ENCODE results near the gene MAU2. TPM values are rescaled to one million over a fixed set of nuclear protein-coding genes. Genes with fewer than 3 reads are reported as not detected.
A peak's percentile ranks its signal among the peaks of the same experiment; 100 is the strongest.

Gene MAU2
- total RNA-seq, 2 donors from 2014 or later: 64.1 to 64.3 TPM

DNA sequence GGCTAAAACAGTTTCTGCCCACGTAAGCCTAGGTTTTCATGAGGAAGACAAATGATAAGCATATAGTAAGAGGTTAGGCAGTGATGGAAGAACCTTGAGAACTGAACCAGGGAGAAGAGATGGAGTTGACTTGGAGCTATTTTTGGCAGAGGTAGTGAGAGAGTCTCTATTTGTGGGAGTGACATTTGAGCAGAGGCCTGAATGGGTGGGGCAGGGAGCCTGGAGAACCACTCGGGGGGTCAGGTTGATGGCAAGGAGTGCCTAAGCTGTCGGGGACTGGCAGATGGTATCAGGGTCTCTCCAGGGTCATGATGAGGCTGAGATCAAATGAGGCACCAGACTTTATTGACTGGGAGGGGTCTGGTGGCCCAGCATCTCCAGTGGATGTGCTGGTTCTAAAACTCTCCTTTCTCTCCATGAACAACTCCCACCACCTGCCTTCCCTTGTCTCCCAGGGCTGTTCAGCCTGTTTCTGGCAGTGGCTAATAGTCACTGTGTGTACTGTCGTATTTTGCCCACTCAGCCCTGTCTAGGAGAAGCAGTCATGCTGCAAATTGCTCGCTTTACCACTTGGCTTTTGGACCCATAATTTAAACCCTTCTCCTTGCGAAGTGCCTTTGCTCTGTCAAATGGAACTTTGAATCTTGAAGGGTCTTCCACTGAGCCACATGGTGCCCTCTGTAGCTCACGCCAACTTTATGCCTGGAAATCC is 3.6 kb downstream of the MAU2 start:
- H3K27me3 ChIP-seq (ENCODE audit: control insufficient read depth, insufficient read depth, low read length, poor library complexity, severe bottlenecking): no peaks in the 10 kb centered on the region
- TF ChIP-seq, protein P1, sequence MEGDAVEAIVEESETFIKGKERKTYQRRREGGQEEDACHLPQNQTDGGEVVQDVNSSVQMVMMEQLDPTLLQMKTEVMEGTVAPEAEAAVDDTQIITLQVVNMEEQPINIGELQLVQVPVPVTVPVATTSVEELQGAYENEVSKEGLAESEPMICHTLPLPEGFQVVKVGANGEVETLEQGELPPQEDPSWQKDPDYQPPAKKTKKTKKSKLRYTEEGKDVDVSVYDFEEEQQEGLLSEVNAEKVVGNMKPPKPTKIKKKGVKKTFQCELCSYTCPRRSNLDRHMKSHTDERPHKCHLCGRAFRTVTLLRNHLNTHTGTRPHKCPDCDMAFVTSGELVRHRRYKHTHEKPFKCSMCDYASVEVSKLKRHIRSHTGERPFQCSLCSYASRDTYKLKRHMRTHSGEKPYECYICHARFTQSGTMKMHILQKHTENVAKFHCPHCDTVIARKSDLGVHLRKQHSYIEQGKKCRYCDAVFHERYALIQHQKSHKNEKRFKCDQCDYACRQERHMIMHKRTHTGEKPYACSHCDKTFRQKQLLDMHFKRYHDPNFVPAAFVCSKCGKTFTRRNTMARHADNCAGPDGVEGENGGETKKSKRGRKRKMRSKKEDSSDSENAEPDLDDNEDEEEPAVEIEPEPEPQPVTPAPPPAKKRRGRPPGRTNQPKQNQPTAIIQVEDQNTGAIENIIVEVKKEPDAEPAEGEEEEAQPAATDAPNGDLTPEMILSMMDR (conservative IDR thresholded peaks at IDR 0.05): no peak
- H3K4me3 Mint-ChIP-seq: no peak overlapping the region
- H3K27ac Mint-ChIP-seq: no peak overlapping the region
- no peak for DNase-seq
- H3K9me3 Mint-ChIP-seq: no peaks in the 10 kb centered on the region
- H3K4me3 ChIP-seq (ENCODE audit: low read length): no peak overlapping the region
- H3K27ac ChIP-seq (ENCODE audit: low read depth, low read length): no peak overlapping the region
- H3K9ac ChIP-seq (ENCODE audit: extremely low read depth, low read length, poor library complexity, severe bottlenecking): no peak overlapping the region
- H3K36me3 Mint-ChIP-seq (ENCODE audit: low read depth): peaks cover 43% of the 10 kb centered on the region
- H3K4me1 Mint-ChIP-seq: peaks cover 8% of the 10 kb centered on the region
- no peaks in the 10 kb centered on the region for H3K9me3 ChIP-seq (ENCODE audit: control insufficient read depth, low read length)
- WGBS, 2 experiments (ENCODE audit: insufficient coverage in 1 of 2, insufficient read length in 1 of 2): 96 to 100% methylated on average over 7 of the region's 7 CpGs
- no peaks in the 10 kb centered on the region for H3K27me3 Mint-ChIP-seq (ENCODE audit: insufficient read depth)
- H3K36me3 ChIP-seq (ENCODE audit: control insufficient read depth, insufficient read depth, low read length): peaks cover 38% of the 10 kb centered on the region
- no peaks in the 10 kb centered on the region for H3K4me1 ChIP-seq (ENCODE audit: control insufficient read depth, insufficient read depth, low read length)

DNA sequence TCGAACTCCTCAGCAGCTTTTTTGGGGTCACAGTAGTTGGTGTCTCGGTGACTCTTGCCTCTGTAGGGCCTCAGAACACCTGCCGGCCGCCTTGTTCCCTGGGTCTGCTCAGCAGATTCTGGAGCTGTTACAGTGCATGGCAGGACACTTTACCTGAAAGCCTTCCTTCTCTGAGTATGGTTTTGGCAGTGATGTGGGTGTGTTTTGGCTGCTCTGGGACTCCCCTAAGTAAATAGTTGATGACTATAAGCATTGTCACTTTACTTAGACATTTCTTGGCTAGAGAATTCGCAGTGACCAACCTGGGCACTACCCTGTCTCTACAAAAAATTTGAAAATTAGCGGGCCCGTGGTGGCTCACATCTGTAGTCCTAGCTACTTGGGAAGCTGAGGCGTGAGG is 7.0 kb downstream of the MAU2 start:
- DNase-seq: no peak
- Histone ChIP-seq H3K36me3 (ENCODE audit: control insufficient read depth, insufficient read depth, low read length) (peaks cover 55% of the 10 kb centered on the region), H3K4me3 (ENCODE audit: low read length) (no peak overlapping the region), H3K9ac (ENCODE audit: extremely low read depth, low read length, poor library complexity, severe bottlenecking) (no peak overlapping the region), H3K4me1 (ENCODE audit: control insufficient read depth, insufficient read depth, low read length) (no peaks in the 10 kb centered on the region), H3K27me3 (ENCODE audit: control insufficient read depth, insufficient read depth, low read length, poor library complexity, severe bottlenecking) (no peaks in the 10 kb centered on the region), H3K27ac (ENCODE audit: low read depth, low read length) (no peak overlapping the region), H3K9me3 (ENCODE audit: control insufficient read depth, low read length) (no peaks in the 10 kb centered on the region)
- Mint-ChIP-seq H3K4me3 (no peak overlapping the region), H3K9me3 (no peaks in the 10 kb centered on the region), H3K36me3 (ENCODE audit: low read depth) (peaks cover 51% of the 10 kb centered on the region), H3K27me3 (ENCODE audit: insufficient read depth) (no peaks in the 10 kb centered on the region), H3K4me1 (no peaks in the 10 kb centered on the region), H3K27ac (no peak overlapping the region)
- 93 to 94% methylated on average over 8 of the region's 8 CpGs for WGBS, 2 experiments (ENCODE audit: insufficient coverage in 1 of 2, insufficient read length in 1 of 2)
- TF ChIP-seq, protein P1 (conservative IDR thresholded peaks at IDR 0.05): no peak

DNA sequence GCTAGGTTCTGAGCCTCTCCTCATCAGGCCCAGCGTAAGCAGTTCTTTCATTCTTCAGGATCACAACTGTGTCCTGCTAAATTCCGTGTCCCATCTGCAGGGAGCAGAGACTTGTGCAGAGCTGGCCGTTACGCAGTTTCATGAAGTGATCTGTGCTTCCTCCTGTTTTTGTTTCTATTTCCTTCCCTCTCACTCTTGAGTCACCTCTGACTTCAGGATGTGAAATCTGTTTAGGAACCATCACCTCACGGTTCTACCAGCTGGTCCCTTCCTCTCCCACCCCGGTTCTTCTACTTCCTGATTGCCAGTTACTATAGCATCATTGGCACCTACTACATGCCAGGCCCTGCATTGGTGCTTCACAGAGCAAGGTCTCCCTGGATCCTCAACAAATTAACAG is 8.5 kb downstream of the MAU2 start:
- peak overlapping the region; percentile 6 for H3K27ac Mint-ChIP-seq
- TF ChIP-seq, protein P1 (conservative IDR thresholded peaks at IDR 0.05): no peak
- 73 to 80% methylated on average over 5 to 6 of the region's 6 CpGs for WGBS, 2 experiments (ENCODE audit: insufficient coverage in 1 of 2, insufficient read length in 1 of 2)
- peaks cover 44% of the 10 kb centered on the region for H3K36me3 Mint-ChIP-seq (ENCODE audit: low read depth)
- H3K9me3 Mint-ChIP-seq: no peaks in the 10 kb centered on the region
- no peak overlapping the region for H3K4me3 Mint-ChIP-seq
- Histone ChIP-seq H3K9ac (ENCODE audit: extremely low read depth, low read length, poor library complexity, severe bottlenecking) (no peak overlapping the region), H3K4me1 (ENCODE audit: control insufficient read depth, insufficient read depth, low read length) (no peaks in the 10 kb centered on the region), H3K27ac (ENCODE audit: low read depth, low read length) (no peak overlapping the region), H3K27me3 (ENCODE audit: control insufficient read depth, insufficient read depth, low read length, poor library complexity, severe bottlenecking) (no peaks in the 10 kb centered on the region), H3K4me3 (ENCODE audit: low read length) (no peak overlapping the region), H3K36me3 (ENCODE audit: control insufficient read depth, insufficient read depth, low read length) (peaks cover 49% of the 10 kb centered on the region), H3K9me3 (ENCODE audit: control insufficient read depth, low read length) (no peaks in the 10 kb centered on the region)
- no peaks in the 10 kb centered on the region for H3K27me3 Mint-ChIP-seq (ENCODE audit: insufficient read depth)
- no peak for DNase-seq
- no peaks in the 10 kb centered on the region for H3K4me1 Mint-ChIP-seq
